ENCODE data around the gene ABCD3. TPM values are rescaled to one million over a fixed set of nuclear protein-coding genes. Genes with fewer than 3 reads are reported as not detected.
"Not testable (repeated sequence)": the region's sequence is repeated elsewhere in the genome, so short reads cannot be mapped to it uniquely, and the experiment has no call there.

ABCD3 gene
- total RNA-seq, 1 experiment from 2014 or later, result 93.4 TPM

DNA sequence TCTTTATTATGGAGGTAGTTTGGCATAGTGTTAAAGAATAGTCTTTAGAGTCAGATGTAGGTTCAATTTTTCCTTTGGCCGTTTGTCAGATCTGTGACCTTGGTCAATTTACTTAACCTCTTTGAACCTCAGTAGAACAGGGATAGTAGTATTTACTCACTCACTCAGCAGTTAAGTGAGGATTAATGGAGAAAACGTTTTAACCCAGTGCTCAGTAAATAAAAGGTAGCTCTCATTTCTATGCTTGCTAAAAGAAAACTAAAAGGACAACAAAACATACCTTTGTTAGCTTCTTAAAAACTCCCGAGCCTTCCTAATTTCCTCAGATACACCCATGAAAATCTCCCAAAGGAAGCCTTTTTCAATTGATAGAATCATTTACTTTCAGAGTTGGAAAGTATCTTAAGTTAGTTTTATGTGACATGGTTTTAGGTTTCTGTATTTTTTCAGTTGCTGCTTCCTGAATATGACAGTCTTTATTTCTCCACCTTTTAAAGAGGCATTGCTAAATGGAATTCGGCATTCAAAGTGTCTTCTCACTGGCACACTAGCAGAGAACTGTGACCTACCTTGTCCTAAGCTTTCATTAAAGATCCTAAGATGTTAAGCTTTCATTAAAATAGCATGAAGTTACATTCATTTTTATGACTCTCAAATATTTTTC lies 7.8 kb downstream of the ABCD3 start:
- peaks cover 41% of the 10 kb centered on the region for H3K4me1 ChIP-seq
- H3K36me3 ChIP-seq (ENCODE audit: control insufficient read depth, insufficient read depth, low read length), result 0 out of 2 replicates have a peak, but pooled peaks cover 1% of the 10 kb centered on the region
- peak overlapping the region; percentile 10; the same call in 1 of the 2 replicates for H3K4me3 ChIP-seq (ENCODE audit: low read depth, low read length)
- Mint-ChIP-seq H3K9me3 (ENCODE audit: unreplicated experiment) (no peaks in the 10 kb centered on the region), H3K4me3 (ENCODE audit: unreplicated experiment) (peak overlapping the region; percentile 59), H3K4me1 (ENCODE audit: low read depth, unreplicated experiment) (peaks cover 25% of the 10 kb centered on the region), H3K36me3 (ENCODE audit: insufficient read depth, unreplicated experiment) (peaks cover 8% of the 10 kb centered on the region), H3K27ac (ENCODE audit: unreplicated experiment) (no peak overlapping the region), H3K27me3 (ENCODE audit: insufficient read depth, unreplicated experiment) (no peaks in the 10 kb centered on the region)
- DNase-seq, result no peak
- TF ChIP-seq, protein P1, sequence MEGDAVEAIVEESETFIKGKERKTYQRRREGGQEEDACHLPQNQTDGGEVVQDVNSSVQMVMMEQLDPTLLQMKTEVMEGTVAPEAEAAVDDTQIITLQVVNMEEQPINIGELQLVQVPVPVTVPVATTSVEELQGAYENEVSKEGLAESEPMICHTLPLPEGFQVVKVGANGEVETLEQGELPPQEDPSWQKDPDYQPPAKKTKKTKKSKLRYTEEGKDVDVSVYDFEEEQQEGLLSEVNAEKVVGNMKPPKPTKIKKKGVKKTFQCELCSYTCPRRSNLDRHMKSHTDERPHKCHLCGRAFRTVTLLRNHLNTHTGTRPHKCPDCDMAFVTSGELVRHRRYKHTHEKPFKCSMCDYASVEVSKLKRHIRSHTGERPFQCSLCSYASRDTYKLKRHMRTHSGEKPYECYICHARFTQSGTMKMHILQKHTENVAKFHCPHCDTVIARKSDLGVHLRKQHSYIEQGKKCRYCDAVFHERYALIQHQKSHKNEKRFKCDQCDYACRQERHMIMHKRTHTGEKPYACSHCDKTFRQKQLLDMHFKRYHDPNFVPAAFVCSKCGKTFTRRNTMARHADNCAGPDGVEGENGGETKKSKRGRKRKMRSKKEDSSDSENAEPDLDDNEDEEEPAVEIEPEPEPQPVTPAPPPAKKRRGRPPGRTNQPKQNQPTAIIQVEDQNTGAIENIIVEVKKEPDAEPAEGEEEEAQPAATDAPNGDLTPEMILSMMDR (IDR thresholded peaks at IDR 0.05; ENCODE audit: insufficient read depth in 1 of 2, low read depth in 1 of 2, low read length in 1 of 2, severe bottlenecking in 1 of 2, unreplicated experiment in 1 of 2), result no peak
- no TSS peak for BruUV-seq (replicated peaks)
- no peaks in the 10 kb centered on the region for H3K9me3 ChIP-seq
- ChIA-PET CTCF (interaction anchor here (0.7 kb wide), 1 partner anchor 400 kb away, joined by 3 read pairs; no protein-coding TSS in a partner anchor), POLR2A (no interaction called here)
- H3K27me3 ChIP-seq (replicated peaks; ENCODE audit: control insufficient read depth, insufficient read depth, low read length), result no peaks in the 10 kb centered on the region
- intact Hi-C loops (cut with micrococcal nuclease; ENCODE audit: unreplicated experiment), result loop anchor here (2.0 kb wide), 1 partner anchor 71 kb away; no protein-coding TSS in a partner anchor

DNA sequence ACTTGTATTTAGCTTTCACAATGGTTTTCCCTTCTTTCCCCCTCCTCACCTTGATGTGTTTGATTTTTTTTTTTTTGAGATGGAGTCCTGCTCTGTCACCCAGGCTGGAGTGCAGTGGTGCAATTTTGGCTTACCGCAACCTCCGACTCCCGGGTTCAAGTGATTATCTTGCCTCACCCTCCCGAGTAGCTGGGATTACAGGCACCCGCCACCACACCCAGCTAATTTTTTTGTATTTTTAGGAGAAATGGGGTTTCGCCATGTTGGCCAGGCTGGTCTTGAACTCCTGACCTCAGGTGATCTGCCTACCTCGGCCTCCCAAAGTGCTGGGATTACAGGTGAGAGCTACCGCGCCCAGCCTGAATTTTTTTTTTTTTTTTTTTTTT lies 8.3 kb downstream of the ABCD3 start:
- H3K36me3 ChIP-seq (ENCODE audit: control insufficient read depth, insufficient read depth, low read length); BruUV-seq (replicated peaks); H3K27me3 ChIP-seq (replicated peaks; ENCODE audit: control insufficient read depth, insufficient read depth, low read length); H3K36me3 Mint-ChIP-seq (ENCODE audit: insufficient read depth, unreplicated experiment); H3K27ac Mint-ChIP-seq (ENCODE audit: unreplicated experiment); H3K9me3 Mint-ChIP-seq (ENCODE audit: unreplicated experiment); H3K27me3 Mint-ChIP-seq (ENCODE audit: insufficient read depth, unreplicated experiment); H3K9me3 ChIP-seq; H3K4me3 ChIP-seq (ENCODE audit: low read depth, low read length); POLR2A ChIA-PET; DNase-seq: not testable (repeated sequence)
- peaks cover 43% of the 10 kb centered on the region for H3K4me1 ChIP-seq
- intact Hi-C loops (cut with micrococcal nuclease; ENCODE audit: unreplicated experiment), result loop anchor here (2.0 kb wide), 1 partner anchor 72 kb away; no protein-coding TSS in a partner anchor
- CTCF ChIA-PET, result interaction anchor here (0.7 kb wide), 1 partner anchor 400 kb away, joined by 3 read pairs; no protein-coding TSS in a partner anchor
- Mint-ChIP-seq H3K4me3 (ENCODE audit: unreplicated experiment) (peak overlapping the region; percentile 59), H3K4me1 (ENCODE audit: low read depth, unreplicated experiment) (peaks cover 22% of the 10 kb centered on the region)

DNA sequence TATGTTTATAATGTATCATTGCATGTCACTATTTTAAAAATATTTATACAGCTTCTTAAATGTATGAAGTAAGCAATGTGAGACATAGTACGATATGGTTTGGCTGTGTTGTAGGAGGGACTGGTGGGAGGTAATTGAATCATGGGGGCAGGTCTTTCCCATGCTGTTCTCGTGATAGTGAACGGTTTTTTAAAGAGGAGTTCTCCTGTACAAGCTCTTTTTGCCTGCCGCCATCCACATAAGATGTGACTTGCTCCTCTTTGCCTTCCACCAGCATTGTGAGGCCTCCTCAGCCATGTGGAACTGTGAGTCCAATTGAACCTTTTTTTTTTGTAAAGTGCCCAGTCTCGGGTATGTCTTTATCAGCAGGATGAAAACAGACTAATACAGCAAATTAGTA lies 10.3 kb downstream of the ABCD3 start:
- H3K4me1 ChIP-seq, result peaks cover 30% of the 10 kb centered on the region
- no peak for DNase-seq
- H3K36me3 ChIP-seq (ENCODE audit: control insufficient read depth, insufficient read depth, low read length), result 0 out of 2 replicates have a peak, but pooled peaks cover 1% of the 10 kb centered on the region
- H3K9me3 ChIP-seq, result no peaks in the 10 kb centered on the region
- no TSS peak for BruUV-seq (replicated peaks)
- ChIA-PET POLR2A (no interaction called here), CTCF (no interaction called here)
- TF ChIP-seq, protein P1 (IDR thresholded peaks at IDR 0.05; ENCODE audit: insufficient read depth in 1 of 2, low read depth in 1 of 2, low read length in 1 of 2, severe bottlenecking in 1 of 2, unreplicated experiment in 1 of 2), result no peak
- Mint-ChIP-seq H3K36me3 (ENCODE audit: insufficient read depth, unreplicated experiment) (peaks cover 14% of the 10 kb centered on the region), H3K9me3 (ENCODE audit: unreplicated experiment) (no peaks in the 10 kb centered on the region), H3K4me3 (ENCODE audit: unreplicated experiment) (no peak overlapping the region), H3K27me3 (ENCODE audit: insufficient read depth, unreplicated experiment) (no peaks in the 10 kb centered on the region), H3K27ac (ENCODE audit: unreplicated experiment) (no peak overlapping the region), H3K4me1 (ENCODE audit: low read depth, unreplicated experiment) (peaks cover 11% of the 10 kb centered on the region)
- H3K4me3 ChIP-seq (ENCODE audit: low read depth, low read length), result no peak overlapping the region
- intact Hi-C loops (cut with micrococcal nuclease; ENCODE audit: unreplicated experiment), result no loop called here
- no peaks in the 10 kb centered on the region for H3K27me3 ChIP-seq (replicated peaks; ENCODE audit: control insufficient read depth, insufficient read depth, low read length)

DNA sequence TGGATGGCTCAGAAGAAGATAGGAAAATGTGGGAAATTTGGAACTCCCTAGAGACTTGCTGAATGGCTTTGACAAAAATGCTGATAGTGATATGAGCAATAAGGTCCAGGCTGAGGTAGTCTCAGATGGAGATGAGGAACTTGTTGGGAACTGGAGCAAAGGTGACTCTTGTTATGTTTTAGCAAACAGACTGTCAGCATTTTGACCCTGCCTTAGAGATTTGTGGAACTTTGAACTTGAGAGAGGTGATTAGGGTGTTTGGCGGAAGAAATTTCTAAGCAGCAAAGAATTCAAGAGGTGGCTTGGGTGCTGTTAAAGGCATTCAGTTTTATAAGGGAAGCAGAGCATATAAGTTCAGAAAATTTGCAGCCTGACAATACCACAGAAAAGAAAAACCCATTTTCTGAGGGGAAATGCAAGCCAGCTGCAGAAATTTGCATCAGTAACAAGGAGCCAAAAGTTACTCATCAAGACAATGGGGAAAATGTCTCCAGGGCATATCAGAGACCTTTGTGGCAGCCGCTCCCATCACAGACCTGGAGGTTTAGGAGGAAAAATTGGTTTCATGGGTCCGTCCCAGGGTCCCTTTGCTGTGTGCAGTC lies 10.8 kb downstream of the ABCD3 start:
- POLR2A ChIA-PET; H3K4me3 Mint-ChIP-seq (ENCODE audit: unreplicated experiment); H3K9me3 Mint-ChIP-seq (ENCODE audit: unreplicated experiment); H3K4me3 ChIP-seq (ENCODE audit: low read depth, low read length); H3K27ac Mint-ChIP-seq (ENCODE audit: unreplicated experiment); BruUV-seq (replicated peaks); H3K36me3 ChIP-seq (ENCODE audit: control insufficient read depth, insufficient read depth, low read length); CTCF ChIA-PET; DNase-seq; H3K9me3 ChIP-seq; H3K27me3 ChIP-seq (replicated peaks; ENCODE audit: control insufficient read depth, insufficient read depth, low read length); H3K27me3 Mint-ChIP-seq (ENCODE audit: insufficient read depth, unreplicated experiment); intact Hi-C loops (cut with micrococcal nuclease; ENCODE audit: unreplicated experiment): not testable (repeated sequence)
- Mint-ChIP-seq H3K4me1 (ENCODE audit: low read depth, unreplicated experiment) (peaks cover 11% of the 10 kb centered on the region), H3K36me3 (ENCODE audit: insufficient read depth, unreplicated experiment) (peaks cover 18% of the 10 kb centered on the region)
- H3K4me1 ChIP-seq, result peaks cover 24% of the 10 kb centered on the region

DNA sequence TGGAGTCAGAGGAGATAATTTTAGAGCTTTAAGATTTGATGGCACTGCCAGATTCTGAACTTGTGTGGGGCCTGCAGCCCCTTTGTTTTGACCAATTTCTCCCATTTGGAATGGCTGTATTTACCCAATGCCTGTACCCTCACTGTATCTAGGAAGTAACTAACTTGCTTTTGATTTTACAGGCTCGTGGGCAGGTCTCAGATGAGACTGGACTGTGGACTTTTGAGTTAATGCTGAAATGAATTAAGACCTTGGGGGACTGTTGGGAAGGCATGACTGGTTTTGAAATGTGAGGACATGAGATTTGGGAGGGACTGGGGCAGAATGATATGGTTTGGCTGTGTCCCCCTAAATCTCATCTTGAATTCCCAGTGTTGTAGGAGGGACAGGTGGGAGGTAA lies 11.9 kb downstream of the ABCD3 start:
- H3K27me3 ChIP-seq (replicated peaks; ENCODE audit: control insufficient read depth, insufficient read depth, low read length); CTCF ChIA-PET; H3K27ac Mint-ChIP-seq (ENCODE audit: unreplicated experiment); H3K4me3 Mint-ChIP-seq (ENCODE audit: unreplicated experiment); H3K9me3 Mint-ChIP-seq (ENCODE audit: unreplicated experiment); H3K9me3 ChIP-seq; H3K4me3 ChIP-seq (ENCODE audit: low read depth, low read length); DNase-seq; H3K36me3 ChIP-seq (ENCODE audit: control insufficient read depth, insufficient read depth, low read length); BruUV-seq (replicated peaks); H3K27me3 Mint-ChIP-seq (ENCODE audit: insufficient read depth, unreplicated experiment); POLR2A ChIA-PET; intact Hi-C loops (cut with micrococcal nuclease; ENCODE audit: unreplicated experiment): not testable (repeated sequence)
- H3K4me1 ChIP-seq, result peaks cover 22% of the 10 kb centered on the region
- Mint-ChIP-seq H3K36me3 (ENCODE audit: insufficient read depth, unreplicated experiment) (peaks cover 24% of the 10 kb centered on the region), H3K4me1 (ENCODE audit: low read depth, unreplicated experiment) (peaks cover 18% of the 10 kb centered on the region)

Measured in Caco-2 (cell line).